Neuron (in vitro differentiated cells): Measurements from ENCODE around the gene LTA.
A peak's percentile ranks its signal among the peaks of the same experiment; 100 is the strongest.

Experiments used
- H2AFZ ChIP-seq: one replicate; pipeline ENCODE4 v1.6.1; 2013; ENCODE audit warnings: low read depth, mild to moderate bottlenecking, inconsistent platforms, low read length, moderate library complexity
- H3K27me3 ChIP-seq: one replicate; pipeline ENCODE4 v1.6.1; 2013; ENCODE audit warnings: low read length; ENCODE audit not compliant: insufficient read depth
- H3K36me3 ChIP-seq: one replicate; pipeline ENCODE4 v1.6.1; 2013; ENCODE audit warnings: low read length; ENCODE audit not compliant: insufficient read depth
- H3K4me1 ChIP-seq: one replicate; pipeline ENCODE4 v1.6.1; 2013; ENCODE audit warnings: low read length; ENCODE audit not compliant: insufficient read depth
- H3K4me3 ChIP-seq: 2 replicates; pipeline ENCODE4 v1.5.1; 2013; ENCODE audit warnings: mild to moderate bottlenecking, low read length, moderate library complexity
- H3K9me3 ChIP-seq: one replicate; pipeline ENCODE4 v1.6.1; 2013; ENCODE audit warnings: low read length

Gene LTA

GRCh38 chr6:31621320-31621939 lies 49.3 kb downstream of the LTA start:
- H3K4me1 ChIP-seq = peaks cover 18% of the 10 kb centered on the region
- peaks cover 42% of the 10 kb centered on the region for H3K36me3 ChIP-seq
- no peaks in the 10 kb centered on the region for H3K27me3 ChIP-seq
- H2AFZ ChIP-seq = no peak overlapping the region
- no peaks in the 10 kb centered on the region for H3K9me3 ChIP-seq
- peak overlapping the region; percentile 87 for H3K4me3 ChIP-seq

GRCh38 chr6:31621991-31622390 lies 49.9 kb downstream of the LTA start:
- no peak overlapping the region for H2AFZ ChIP-seq
- peaks cover 18% of the 10 kb centered on the region for H3K4me1 ChIP-seq
- H3K9me3 ChIP-seq = no peaks in the 10 kb centered on the region
- H3K36me3 ChIP-seq = peaks cover 48% of the 10 kb centered on the region
- no peaks in the 10 kb centered on the region for H3K27me3 ChIP-seq
- H3K4me3 ChIP-seq = peak overlapping the region; percentile 87

- Histone ChIP-seq H3K9me3 (no peaks in the 10 kb centered on the region), H3K4me3 (peak overlapping the region; percentile 87), H3K27me3 (no peaks in the 10 kb centered on the region), H3K36me3 (peaks cover 55% of the 10 kb centered on the region), H3K4me1 (peaks cover 18% of the 10 kb centered on the region), H2AFZ (no peak overlapping the region)
Observed at GRCh38 chr6:31622684-31623091, 50.6 kb downstream of the LTA start.
